ENCODE data around the gene GRM8.

DNA sequence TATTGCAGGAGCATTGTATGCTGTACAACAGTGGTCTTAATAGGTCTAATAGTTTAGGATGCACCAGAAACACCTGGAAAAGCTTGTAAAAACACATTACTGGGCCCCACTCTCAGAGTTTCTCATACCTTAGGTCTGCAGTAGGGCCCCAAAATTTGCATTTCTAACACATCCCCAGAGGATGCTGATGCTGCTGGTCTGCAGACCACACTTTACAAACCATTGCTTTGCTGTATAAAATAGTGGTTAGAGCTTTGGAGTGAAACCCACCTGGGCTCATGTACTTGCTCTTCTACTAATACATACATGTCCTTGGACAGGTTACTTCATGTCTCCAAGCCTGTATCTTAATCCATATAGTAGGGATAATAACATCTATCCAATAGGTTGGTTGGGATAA lies 279.7 kb downstream of the GRM8 start:
- TF ChIP-seq ZNF24 (IDR thresholded peaks at IDR 0.05) = no peak
- TF ChIP-seq USF2 (CRISPR knock-in tag; IDR thresholded peaks at IDR 0.05) = no peak
- no peak for TF ChIP-seq CBFB (CRISPR knock-in tag; IDR thresholded peaks at IDR 0.05)
- TF ChIP-seq, protein P1, sequence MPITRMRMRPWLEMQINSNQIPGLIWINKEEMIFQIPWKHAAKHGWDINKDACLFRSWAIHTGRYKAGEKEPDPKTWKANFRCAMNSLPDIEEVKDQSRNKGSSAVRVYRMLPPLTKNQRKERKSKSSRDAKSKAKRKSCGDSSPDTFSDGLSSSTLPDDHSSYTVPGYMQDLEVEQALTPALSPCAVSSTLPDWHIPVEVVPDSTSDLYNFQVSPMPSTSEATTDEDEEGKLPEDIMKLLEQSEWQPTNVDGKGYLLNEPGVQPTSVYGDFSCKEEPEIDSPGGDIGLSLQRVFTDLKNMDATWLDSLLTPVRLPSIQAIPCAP (CRISPR knock-in tag; IDR thresholded peaks at IDR 0.05; ENCODE audit: borderline replicate concordance) = no peak
- no peak for TF ChIP-seq TARDBP (IDR thresholded peaks at IDR 0.05)
- TF ChIP-seq RAD21 (CRISPR knock-in tag; conservative IDR thresholded peaks at IDR 0.05 in 1 of 2, IDR thresholded peaks at IDR 0.05 in 1 of 2) = no peak
- no peak for TF ChIP-seq BRCA1 (IDR thresholded peaks at IDR 0.05)
- no peak for TF ChIP-seq BRCA1 (CRISPR knock-in tag; IDR thresholded peaks at IDR 0.05)

All from K562 (cell line).